HepG2 (cell line): ENCODE measurements around the gene CADM2.

Experiments used
- BRCA1 ChIP-seq: sonication (generic); formaldehyde crosslinking; IDR thresholded peaks from 2 replicates; pipeline ENCODE4 v1.4.0; 2020; ENCODE audit warnings: missing genetic modification reagents
- DPF2 ChIP-seq: sonication (generic); formaldehyde crosslinking; IDR thresholded peaks from 2 replicates; pipeline ENCODE4 v1.4.0; 2020; ENCODE audit warnings: mild to moderate bottlenecking, low read depth, missing genetic modification reagents, borderline replicate concordance
- HHEX ChIP-seq: IDR thresholded peaks from 2 replicates; pipeline ENCODE4 v1.6.1; 2016; ENCODE audit warnings: control low read depth
- MNT ChIP-seq: fragments of 450-650 bp; IDR thresholded peaks from 2 replicates; pipeline ENCODE4 v1.6.1; 2016
- NR2F6 ChIP-seq, 2 experiments: IDR thresholded peaks; 2 replicates each; pipeline ENCODE4 v1.6.1; 2016; ENCODE audit warnings: antibody characterized with exemption in 1 of 2, mild to moderate bottlenecking in 1 of 2
- POLR2AphosphoS5 ChIP-seq: IDR thresholded peaks from 2 replicates; pipeline ENCODE4 v1.6.1; 2012; ENCODE audit warnings: low read depth, low read length
- SAP130 ChIP-seq: IDR thresholded peaks from 2 replicates; pipeline ENCODE4 v1.6.1; 2016; ENCODE audit warnings: low read depth
- SMAD1 ChIP-seq: sonication (generic); formaldehyde crosslinking; IDR thresholded peaks from 2 replicates; pipeline ENCODE4 v1.4.0; 2020; ENCODE audit warnings: missing genetic modification reagents, low read depth, mild to moderate bottlenecking, borderline replicate concordance
- ZFX ChIP-seq: sonication (generic); formaldehyde crosslinking; IDR thresholded peaks from 2 replicates; pipeline ENCODE4 v1.4.0; 2020; ENCODE audit warnings: mild to moderate bottlenecking, low read depth, missing genetic modification reagents, moderate library complexity
- TF ChIP-seq, protein P1 (sequence below): sonication (generic); formaldehyde crosslinking; IDR thresholded peaks from 2 replicates; pipeline ENCODE4 v1.9.0; 2021; ENCODE audit warnings: missing genetic modification reagents, borderline replicate concordance

- TF ChIP-seq DPF2 (CRISPR knock-in tag): no peak
- no peak for TF ChIP-seq MNT
- no peak for TF ChIP-seq NR2F6 (IDR thresholded peaks at IDR 0.05)
- TF ChIP-seq NR2F6 (CRISPR knock-in tag; IDR thresholded peaks at IDR 0.05): no peak
- TF ChIP-seq BRCA1 (CRISPR knock-in tag): no peak
- TF ChIP-seq ZFX (CRISPR knock-in tag): no peak
- TF ChIP-seq POLR2AphosphoS5: no peak
- TF ChIP-seq HHEX: no peak
- TF ChIP-seq SMAD1 (CRISPR knock-in tag): no peak
- no peak for TF ChIP-seq SAP130 (CRISPR knock-in tag)
- TF ChIP-seq, protein P1, sequence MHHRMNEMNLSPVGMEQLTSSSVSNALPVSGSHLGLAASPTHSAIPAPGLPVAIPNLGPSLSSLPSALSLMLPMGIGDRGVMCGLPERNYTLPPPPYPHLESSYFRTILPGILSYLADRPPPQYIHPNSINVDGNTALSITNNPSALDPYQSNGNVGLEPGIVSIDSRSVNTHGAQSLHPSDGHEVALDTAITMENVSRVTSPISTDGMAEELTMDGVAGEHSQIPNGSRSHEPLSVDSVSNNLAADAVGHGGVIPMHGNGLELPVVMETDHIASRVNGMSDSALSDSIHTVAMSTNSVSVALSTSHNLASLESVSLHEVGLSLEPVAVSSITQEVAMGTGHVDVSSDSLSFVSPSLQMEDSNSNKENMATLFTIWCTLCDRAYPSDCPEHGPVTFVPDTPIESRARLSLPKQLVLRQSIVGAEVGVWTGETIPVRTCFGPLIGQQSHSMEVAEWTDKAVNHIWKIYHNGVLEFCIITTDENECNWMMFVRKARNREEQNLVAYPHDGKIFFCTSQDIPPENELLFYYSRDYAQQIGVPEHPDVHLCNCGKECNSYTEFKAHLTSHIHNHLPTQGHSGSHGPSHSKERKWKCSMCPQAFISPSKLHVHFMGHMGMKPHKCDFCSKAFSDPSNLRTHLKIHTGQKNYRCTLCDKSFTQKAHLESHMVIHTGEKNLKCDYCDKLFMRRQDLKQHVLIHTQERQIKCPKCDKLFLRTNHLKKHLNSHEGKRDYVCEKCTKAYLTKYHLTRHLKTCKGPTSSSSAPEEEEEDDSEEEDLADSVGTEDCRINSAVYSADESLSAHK: no peak
These were observed 516.6 kb downstream of the CADM2 start for GRCh38 chr3:85475346-85475745.
